Measurements from ENCODE around the gene CTSD. TPM values are rescaled to one million over a fixed set of nuclear protein-coding genes. Genes with fewer than 3 reads are reported as not detected.
A peak's percentile ranks its signal among the peaks of the same experiment; 100 is the strongest.

Gene CTSD
- total and polyA plus RNA-seq, 2 of the 4 experiments (the other 2 are of a cell fraction) = 39.8 to 166 TPM

DNA sequence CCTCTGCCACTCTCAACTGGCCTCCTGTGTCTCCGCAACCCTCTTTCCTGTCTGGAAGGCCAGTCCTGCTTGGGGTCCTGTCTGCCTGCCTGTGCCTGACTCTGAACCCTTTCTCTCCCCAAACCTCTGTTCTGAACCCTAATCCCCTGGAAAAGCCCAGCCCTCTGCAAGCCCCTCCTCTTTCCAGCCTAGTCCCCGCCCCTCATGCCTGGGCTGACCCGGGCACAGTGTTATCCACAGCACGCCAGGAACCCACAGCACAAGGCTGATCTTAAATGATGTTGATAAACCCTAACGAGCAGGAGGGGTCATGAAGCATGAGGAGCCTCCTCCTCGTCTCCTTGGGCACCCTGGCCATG lies 13.3 kb downstream of the CTSD start, which contains the start of gene IFITM10:
TSS of gene IFITM10 (minus strand) at position 115 of the 359 bp plus-strand sequence. CDS start 153 bp downstream, outside the sequence.
- H3K14ac ChIP-seq (replicated peaks; ENCODE audit: low read depth, low read length) = no peak within 1 kb of the TSS
- 0 out of 2 replicates have a peak, but pooled peaks cover 3% of the 10 kb centered on the region for H3K9me1 ChIP-seq (ENCODE audit: insufficient read depth, low read length)
- no peak within 1 kb of the TSS for H3K56ac ChIP-seq (ENCODE audit: extremely low read depth, insufficient read depth, low read length)
- H3K4ac ChIP-seq (ENCODE audit: low read depth, low read length) = 0 out of 2 replicates have a peak within 1 kb of the TSS, but pooled peaks have one; percentile 35
- no peak within 1 kb of the TSS for H2BK20ac ChIP-seq (ENCODE audit: low read depth, low read length)
- no peak within 1 kb of the TSS for H2BK15ac ChIP-seq (ENCODE audit: low read depth, low read length)
- no peaks in the 10 kb centered on the region for H3K79me1 ChIP-seq (ENCODE audit: low read depth in 1 of 2, low read length in 2 of 2)
- ChIA-PET POLR2A (ENCODE audit: unreplicated experiment) (no interaction called here), CTCF (no interaction called here)
- no peak for DNase-seq
- dilution Hi-C loops (cut with HindIII; ENCODE audit: low sequenced_read_pairs, unreplicated experiment) (no loop called here), in situ Hi-C loops (cut with MboI; ENCODE audit: low sequenced_read_pairs) (no loop called here), intact Hi-C loops (cut with micrococcal nuclease) (no loop called here)
- no peak within 1 kb of the TSS for H3K9ac ChIP-seq (ENCODE audit: low read depth, low read length)
- peak within 1 kb of the TSS in 1 of 2 experiments; percentile 17; a peak in 1 of 4 replicates for H4K8ac ChIP-seq (ENCODE audit: low read depth in 2 of 2, low read length in 2 of 2)
- peaks cover 9% of the 10 kb centered on the region; the same call in 1 of the 2 replicates for H3K27me3 ChIP-seq (ENCODE audit: control insufficient read depth, insufficient read depth, low read length)
- peaks cover 12% of the 10 kb centered on the region for H4K20me1 ChIP-seq (ENCODE audit: insufficient read depth, low read length)
- no peak within 1 kb of the TSS for H3K18ac ChIP-seq (ENCODE audit: low read depth, low read length)
- no TSS peak for BruUV-seq (replicated peaks)
- H2AK9ac ChIP-seq (replicated peaks; ENCODE audit: low read depth, low read length, poor library complexity) = peak within 1 kb of the TSS; percentile 72
- no peak within 1 kb of the TSS for H3K4me3 ChIP-seq (ENCODE audit: insufficient read depth, low read depth, low read length)
- H3K23ac ChIP-seq (ENCODE audit: low read depth, low read length) = no peak within 1 kb of the TSS
- peak within 1 kb of the TSS; percentile 72 for H2AFZ ChIP-seq (replicated peaks; ENCODE audit: low read length, poor library complexity)
- H3K4me1 ChIP-seq (ENCODE audit: control insufficient read depth, insufficient read depth, low read length) = peaks cover 8% of the 10 kb centered on the region; the same call in 1 of the 2 replicates
- no peak within 1 kb of the TSS; the same call in 1 of the 2 replicates for H3K4me2 ChIP-seq (ENCODE audit: low read depth, low read length)
- H2BK120ac ChIP-seq (ENCODE audit: low read depth, low read length) = no peak within 1 kb of the TSS
- H3K36me3 ChIP-seq (ENCODE audit: control insufficient read depth, insufficient read depth, low read length) = peaks cover 16% of the 10 kb centered on the region; the same call in 1 of the 2 replicates
- no peaks in the 10 kb centered on the region for H3K9me3 ChIP-seq (ENCODE audit: control insufficient read depth, insufficient read depth, low read length)
- H4K5ac ChIP-seq (ENCODE audit: low read depth, low read length) = no peak within 1 kb of the TSS
- 0 out of 2 replicates have a peak within 1 kb of the TSS, but pooled peaks have one; percentile 28 for H2AK5ac ChIP-seq (ENCODE audit: low read depth, low read length)
- no peak within 1 kb of the TSS for H3K27ac ChIP-seq (ENCODE audit: insufficient read depth, low read length)
- no peak within 1 kb of the TSS for H4K91ac ChIP-seq (ENCODE audit: insufficient read depth, low read depth, low read length)
- no peak for TF ChIP-seq CHD1 (IDR thresholded peaks at IDR 0.05; ENCODE audit: low read depth, low read length)
- no peak for TF ChIP-seq MAZ (IDR thresholded peaks at IDR 0.05; ENCODE audit: borderline replicate concordance, low read depth, low read length)
- WGBS, 2 experiments (ENCODE audit: extremely low coverage in 2 of 2, insufficient read length in 1 of 2) = no CpG with 5 or more reads among the region's 6 CpGs
- no peak within 1 kb of the TSS for H2BK5ac ChIP-seq (ENCODE audit: low read depth, low read length, poor library complexity, severe bottlenecking)
- peak; percentile 38 for ATAC-seq (ENCODE audit: low read depth)

Data from IMR-90 (cell line).